Measurements from ENCODE around the gene TDRD9.
"Not testable (repeated sequence)": the region's sequence is repeated elsewhere in the genome, so short reads cannot be mapped to it uniquely, and the experiment has no call there.

Gene TDRD9, protein sequence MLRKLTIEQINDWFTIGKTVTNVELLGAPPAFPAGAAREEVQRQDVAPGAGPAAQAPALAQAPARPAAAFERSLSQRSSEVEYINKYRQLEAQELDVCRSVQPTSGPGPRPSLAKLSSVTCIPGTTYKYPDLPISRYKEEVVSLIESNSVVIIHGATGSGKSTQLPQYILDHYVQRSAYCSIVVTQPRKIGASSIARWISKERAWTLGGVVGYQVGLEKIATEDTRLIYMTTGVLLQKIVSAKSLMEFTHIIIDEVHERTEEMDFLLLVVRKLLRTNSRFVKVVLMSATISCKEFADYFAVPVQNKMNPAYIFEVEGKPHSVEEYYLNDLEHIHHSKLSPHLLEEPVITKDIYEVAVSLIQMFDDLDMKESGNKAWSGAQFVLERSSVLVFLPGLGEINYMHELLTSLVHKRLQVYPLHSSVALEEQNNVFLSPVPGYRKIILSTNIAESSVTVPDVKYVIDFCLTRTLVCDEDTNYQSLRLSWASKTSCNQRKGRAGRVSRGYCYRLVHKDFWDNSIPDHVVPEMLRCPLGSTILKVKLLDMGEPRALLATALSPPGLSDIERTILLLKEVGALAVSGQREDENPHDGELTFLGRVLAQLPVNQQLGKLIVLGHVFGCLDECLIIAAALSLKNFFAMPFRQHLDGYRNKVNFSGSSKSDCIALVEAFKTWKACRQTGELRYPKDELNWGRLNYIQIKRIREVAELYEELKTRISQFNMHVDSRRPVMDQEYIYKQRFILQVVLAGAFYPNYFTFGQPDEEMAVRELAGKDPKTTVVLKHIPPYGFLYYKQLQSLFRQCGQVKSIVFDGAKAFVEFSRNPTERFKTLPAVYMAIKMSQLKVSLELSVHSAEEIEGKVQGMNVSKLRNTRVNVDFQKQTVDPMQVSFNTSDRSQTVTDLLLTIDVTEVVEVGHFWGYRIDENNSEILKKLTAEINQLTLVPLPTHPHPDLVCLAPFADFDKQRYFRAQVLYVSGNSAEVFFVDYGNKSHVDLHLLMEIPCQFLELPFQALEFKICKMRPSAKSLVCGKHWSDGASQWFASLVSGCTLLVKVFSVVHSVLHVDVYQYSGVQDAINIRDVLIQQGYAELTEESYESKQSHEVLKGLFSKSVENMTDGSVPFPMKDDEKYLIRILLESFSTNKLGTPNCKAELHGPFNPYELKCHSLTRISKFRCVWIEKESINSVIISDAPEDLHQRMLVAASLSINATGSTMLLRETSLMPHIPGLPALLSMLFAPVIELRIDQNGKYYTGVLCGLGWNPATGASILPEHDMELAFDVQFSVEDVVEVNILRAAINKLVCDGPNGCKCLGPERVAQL (N-terminal part only)

GRCh38 chr14:103928011-103928890 lies at the start of gene TDRD9:
TSS of gene TDRD9 (plus strand) at chr14:103928456. CDS start at chr14:103928510, 54 bp downstream.
- FAIRE-seq (no peak), DNase-seq (ENCODE audit: extremely low spot score, insufficient read length, low read depth) (no peak)

DNA sequence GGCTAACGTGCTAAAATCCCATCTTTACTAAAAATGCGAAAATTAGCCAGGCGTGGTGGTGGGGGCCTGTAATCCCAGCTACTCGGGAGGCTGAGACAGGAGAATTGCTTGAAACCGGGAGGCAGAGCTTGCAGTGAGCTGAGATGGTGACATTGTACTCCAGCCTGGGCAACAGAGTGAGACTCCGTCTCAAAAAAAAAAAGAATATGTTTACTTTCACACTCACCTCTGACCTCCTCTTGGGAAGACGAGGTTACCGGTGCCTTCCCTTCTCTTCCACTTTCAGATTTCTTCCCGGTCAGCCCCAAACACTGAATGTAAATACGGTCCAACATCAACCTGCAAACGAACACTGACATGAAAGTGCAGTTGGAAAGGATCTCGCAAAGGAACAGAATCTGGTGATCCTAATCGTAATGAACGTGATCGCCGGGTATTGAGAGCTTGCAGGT lies 49.1 kb upstream of the TDRD9 start:
- no peak for FAIRE-seq
- no peak for DNase-seq (ENCODE audit: extremely low spot score, insufficient read length, low read depth)

GRCh38 chr14:103879570-103880347 lies 48.5 kb upstream of the TDRD9 start:
- DNase-seq (ENCODE audit: extremely low spot score, insufficient read length, low read depth), result no peak

DNA sequence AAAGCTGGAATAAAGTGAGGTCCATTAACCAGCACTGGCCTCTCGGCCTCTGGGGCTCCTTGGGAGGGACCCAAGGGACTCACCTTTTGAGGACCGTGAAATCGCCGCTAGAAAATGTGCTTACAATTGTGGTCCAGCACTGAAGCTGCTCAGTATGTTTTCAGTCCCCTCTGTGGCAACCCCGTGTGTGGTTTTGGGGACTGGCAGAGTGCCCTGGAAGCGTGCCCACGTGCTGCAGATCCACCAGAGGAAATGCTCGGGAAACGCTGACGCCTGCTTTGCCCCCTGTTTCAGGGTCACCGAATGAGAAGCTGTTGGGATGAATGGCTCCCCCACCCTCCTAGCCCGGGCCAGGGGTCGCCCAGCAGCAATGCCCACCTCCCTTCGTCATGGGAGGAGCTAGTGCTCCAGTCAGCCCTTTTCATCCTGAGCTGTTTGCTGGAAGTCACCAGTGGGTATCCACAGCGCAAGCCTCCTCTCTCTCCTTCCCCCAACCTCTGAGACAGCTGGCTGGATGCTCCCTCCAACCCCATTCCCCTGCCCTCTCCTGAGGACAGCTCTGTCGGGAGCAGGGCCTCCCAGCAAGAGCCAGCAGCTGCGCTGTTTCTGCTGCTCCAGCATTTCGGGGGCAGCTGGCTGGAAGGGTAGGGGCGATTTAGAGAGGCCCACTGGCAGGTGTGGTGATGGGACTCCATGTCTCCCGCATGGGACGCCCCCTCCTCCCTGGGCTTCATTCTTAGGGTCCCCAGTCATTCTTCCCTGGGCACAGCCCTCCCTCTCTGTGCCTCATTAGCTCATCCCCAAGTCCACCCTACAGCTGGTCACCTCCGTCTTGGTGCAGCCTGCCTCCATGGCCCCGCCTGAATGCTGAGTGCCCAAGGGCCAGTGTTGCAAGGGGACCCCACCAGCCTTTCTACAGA lies 47.6 kb upstream of the TDRD9 start:
- FAIRE-seq (no peak), DNase-seq (ENCODE audit: extremely low spot score, insufficient read length, low read depth) (no peak)

More at GRCh38 chr14:103879570-103880347, 48.5 kb upstream of the TDRD9 start:
- FAIRE-seq, result no peak

DNA sequence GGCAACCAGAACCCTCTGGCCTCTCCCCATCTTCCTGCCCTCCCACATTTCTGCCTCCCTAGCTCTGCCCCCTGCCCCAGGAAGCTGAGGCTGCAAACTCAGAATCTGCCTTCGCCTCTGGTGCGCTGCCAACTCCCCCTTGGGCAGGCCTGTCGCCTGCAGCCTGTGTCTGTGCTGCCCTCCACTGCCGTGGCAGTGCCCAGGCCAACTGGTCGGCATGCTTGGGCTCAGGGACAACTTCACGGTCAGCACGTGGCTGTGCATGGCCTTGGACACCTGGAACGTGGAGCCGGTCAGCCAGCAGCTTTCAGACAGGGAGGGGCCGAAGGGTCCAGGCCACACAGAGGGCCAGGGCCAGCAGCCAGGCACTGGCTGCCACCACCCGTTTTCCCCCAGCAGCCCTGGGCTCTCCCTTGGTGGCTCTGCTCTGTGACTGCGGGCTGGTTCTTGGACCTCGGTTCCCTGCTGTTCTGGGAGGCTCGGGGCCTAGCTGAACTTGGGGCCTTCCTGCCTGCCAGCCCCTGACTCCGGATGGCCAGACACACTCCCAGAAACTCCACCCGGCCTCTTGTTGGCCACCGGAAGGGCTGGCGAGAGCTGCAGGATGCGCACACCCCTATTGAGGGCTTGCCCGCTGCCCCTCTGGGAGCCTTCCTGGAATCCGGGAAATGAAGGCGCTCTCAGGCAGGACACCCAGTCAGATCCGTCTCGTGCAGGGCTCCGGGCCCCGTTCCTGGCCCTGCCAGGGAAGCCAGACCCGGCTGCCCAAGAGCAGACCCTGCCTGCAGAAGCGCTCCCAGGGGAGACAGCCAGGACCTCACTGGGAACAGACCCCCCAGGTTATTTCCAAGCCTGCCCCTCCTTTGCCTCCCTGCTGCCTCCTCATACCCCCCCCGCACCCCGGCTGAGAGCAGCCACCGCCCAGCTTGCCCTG lies 46.7 kb upstream of the TDRD9 start:
- DNase-seq (ENCODE audit: extremely low spot score, insufficient read length, low read depth) (no peak), FAIRE-seq (no peak)

DNA sequence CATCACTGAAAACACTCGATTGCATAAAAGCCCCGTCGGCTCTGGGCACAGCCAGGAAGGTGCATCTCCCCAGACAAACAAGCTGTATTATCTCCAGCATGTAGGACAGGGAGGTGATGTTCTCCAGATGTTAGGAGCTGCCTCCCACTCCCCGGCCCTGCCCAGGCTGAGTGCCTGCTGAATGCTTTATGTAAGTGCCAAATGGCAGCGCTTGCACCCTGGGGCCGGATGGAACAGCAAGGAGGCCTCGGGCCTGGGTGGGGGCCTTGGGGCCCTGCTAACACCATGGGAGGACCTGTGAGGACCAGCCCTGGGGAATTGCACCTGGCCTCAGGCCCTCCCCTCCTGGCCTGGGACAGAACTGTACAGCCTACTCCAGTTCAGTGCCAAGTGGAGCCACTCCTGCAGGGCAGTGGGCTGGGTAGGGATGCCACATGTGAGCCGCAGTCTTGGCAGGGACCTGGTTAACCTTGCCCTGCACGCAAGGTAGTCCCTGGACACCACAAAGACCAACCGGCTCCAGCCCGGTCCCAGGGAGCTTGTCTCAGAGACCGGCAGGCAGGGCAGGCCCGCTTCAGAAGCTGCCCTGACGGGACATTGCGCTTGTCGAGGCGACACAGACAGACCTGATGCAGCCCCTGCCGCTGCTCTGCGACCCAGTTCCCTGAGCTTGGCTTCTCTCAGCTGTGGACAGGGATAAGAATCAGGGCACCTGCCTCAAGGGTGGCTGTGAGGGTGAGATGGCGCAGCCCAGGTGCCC lies 45.6 kb upstream of the TDRD9 start:
- FAIRE-seq (no peak), DNase-seq (ENCODE audit: extremely low spot score, insufficient read length, low read depth) (no peak)

DNA sequence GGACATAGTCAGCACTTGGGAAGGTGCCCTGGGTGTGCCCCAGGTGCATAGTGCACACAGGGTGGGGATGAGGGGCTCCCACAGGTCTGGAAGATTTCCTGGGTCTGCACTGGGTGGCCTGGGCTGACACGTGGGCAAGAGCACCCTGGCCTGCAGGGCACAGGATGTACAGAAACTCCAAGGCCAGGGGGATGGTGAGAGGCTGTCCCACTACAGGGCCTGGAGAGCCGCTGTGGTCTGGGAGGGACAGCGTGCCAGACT lies 45.1 kb upstream of the TDRD9 start:
- FAIRE-seq, result no peak

DNA sequence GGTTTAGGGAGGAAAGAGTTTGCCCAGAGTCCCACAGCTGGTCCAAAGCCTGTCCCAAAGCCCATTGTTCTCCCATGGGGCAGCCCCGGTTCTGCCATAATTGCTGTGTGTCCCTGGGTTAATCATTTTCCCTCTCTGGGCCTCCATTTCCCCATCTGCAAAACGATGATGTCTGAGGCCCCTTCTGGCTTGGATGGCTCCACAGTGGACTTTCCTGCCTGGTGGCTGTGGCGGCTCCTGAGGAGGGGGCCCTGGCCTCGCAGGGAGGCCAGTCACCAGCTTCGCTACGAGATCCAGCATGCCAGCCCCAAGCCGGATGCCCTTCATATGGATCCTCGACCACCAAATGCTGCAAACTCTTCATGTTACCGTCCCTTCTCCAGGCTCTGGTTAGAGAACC lies 43.4 kb upstream of the TDRD9 start:
- DNase-seq (ENCODE audit: extremely low spot score, insufficient read length, low read depth) (no peak), FAIRE-seq (no peak)

More for the DNA sequence above, 45.1 kb upstream of the TDRD9 start:
- DNase-seq (ENCODE audit: extremely low spot score, insufficient read length, low read depth), result no peak

DNA sequence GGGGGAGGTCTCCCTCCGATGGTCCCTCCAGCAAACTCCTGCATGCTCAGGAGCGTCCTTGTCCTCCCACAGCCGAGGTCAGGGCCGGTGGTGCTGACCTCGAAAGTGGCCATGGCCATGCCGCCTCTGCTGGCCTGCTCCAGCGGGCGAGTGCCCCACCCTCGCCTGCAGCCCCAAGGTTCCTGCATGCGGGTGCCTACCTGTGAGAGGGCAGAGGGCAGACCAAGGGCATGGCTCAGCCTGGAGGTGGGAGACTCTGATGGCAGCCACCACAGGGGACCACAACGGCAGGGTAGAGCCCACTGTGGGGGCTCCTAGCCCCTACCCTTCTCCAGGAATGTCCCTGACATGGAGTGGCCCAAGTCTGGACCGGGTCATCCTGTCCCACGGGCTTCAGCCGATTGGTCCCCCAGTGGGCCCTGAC lies 42.7 kb upstream of the TDRD9 start:
- no peak for FAIRE-seq
- no peak for DNase-seq (ENCODE audit: extremely low spot score, insufficient read length, low read depth)

GRCh38 chr14:103886304-103887169 lies 41.7 kb upstream of the TDRD9 start:
- no peak for FAIRE-seq
- no peak for DNase-seq (ENCODE audit: extremely low spot score, insufficient read length, low read depth)

DNA sequence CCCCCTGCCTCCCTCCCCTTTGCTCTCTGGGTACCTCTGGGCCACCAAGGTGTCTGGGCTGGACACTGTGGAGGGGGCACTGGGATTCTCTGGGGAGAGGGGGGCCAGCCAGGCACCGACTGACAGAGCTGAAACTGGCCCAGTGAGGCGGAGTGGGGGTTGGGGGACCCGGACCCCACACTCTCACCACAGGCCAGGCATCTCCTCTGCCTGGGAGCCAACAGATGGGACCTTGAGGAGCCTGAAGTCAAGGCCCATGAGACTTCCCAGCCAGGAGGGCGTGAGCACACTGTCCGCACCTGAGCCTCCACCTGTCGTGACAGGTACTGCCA lies 41.1 kb upstream of the TDRD9 start:
- FAIRE-seq (no peak), DNase-seq (ENCODE audit: extremely low spot score, insufficient read length, low read depth) (no peak)

GRCh38 chr14:103887557-103888115 lies 40.6 kb upstream of the TDRD9 start:
- DNase-seq (ENCODE audit: extremely low spot score, insufficient read length, low read depth), result no peak
- FAIRE-seq, result no peak

DNA sequence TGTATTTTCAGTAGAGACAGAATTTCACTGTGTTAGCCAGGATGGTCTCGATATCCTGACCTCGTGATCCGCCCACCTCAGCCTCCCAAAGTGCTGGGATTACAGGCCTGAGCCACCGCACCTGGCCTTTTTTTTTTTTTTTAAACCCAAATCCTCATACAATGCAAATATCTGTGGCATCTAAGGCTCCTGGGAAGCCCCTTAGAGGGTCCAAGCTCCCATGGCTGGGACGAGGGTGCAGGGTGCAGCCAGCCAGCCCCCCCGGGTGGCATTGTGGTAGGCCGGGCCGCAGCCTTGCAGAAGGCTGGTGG lies 39.3 kb upstream of the TDRD9 start:
- not testable (repeated sequence) for DNase-seq (ENCODE audit: extremely low spot score, insufficient read length, low read depth); FAIRE-seq

DNA sequence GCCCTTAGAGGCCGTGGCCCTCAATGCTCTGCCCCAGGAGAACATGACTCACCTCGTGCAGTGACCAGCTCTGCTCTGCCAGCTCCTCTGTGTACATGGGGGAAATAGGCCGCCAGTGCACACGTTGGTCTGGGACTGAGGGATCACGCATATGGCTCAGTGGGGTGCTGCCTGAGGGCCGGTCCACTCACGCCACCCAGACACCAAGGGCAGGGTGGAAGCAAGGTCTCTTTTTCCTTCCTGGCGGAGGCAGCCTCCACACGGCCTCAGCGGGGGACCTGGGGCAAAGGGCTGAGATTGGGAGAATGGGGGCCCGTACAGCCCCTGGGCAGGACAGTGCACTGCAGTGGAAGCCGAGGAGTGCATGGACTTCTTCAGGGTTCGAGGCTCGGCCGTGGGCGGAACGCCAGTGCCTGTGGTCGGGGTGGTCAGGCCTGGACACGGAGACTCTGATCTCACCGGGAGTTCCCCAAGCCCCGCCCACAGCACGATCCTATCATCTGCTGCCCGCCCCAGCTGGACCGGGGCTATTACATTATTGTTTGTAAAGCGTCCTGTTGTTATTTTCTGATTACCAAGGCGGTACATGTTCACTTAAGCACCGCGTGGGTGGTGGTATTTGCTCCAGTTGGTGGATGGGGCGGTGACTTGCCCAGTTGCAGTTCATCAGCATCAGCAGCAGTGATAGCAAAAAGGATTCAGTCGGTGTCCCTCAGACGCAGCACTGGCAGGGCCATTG lies 38.8 kb upstream of the TDRD9 start:
- DNase-seq (ENCODE audit: extremely low spot score, insufficient read length, low read depth) (no peak), FAIRE-seq (no peak)

All from GM18507 (cell line).